VCaP (cell line): ENCODE data around the gene USP2.

Experiments
- H3K27ac ChIP-seq: fragments of 450-650 bp; 2 replicates; pipeline ENCODE4 v1.5.1; 2017
- TF ChIP-seq, protein P1 (sequence below): fragments of 450-650 bp; conservative IDR thresholded peaks from 2 replicates; pipeline ENCODE4 v1.5.1; 2017; ENCODE audit warnings: mild to moderate bottlenecking, moderate library complexity

USP2 gene

DNA sequence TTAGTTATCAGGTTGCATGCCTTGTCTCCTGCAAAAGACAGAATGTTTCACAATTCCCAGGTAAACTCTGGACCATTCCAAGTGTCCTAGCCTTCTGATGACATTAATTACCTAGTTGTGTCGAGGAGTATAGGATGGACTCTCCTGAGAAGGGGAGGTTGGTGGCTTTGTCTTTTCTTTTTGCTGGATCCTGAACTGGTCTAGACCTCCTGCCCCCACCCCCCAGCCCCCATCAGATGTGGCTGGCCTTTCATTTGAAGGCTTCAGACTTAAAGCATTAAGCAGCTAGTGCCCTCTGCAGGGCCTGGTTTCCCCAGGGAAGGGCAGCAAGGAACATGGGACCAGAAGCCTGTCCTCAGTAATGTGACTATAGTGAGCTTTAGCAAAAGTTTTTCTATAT is 74.3 kb downstream of the USP2 start:
- TF ChIP-seq, protein P1, sequence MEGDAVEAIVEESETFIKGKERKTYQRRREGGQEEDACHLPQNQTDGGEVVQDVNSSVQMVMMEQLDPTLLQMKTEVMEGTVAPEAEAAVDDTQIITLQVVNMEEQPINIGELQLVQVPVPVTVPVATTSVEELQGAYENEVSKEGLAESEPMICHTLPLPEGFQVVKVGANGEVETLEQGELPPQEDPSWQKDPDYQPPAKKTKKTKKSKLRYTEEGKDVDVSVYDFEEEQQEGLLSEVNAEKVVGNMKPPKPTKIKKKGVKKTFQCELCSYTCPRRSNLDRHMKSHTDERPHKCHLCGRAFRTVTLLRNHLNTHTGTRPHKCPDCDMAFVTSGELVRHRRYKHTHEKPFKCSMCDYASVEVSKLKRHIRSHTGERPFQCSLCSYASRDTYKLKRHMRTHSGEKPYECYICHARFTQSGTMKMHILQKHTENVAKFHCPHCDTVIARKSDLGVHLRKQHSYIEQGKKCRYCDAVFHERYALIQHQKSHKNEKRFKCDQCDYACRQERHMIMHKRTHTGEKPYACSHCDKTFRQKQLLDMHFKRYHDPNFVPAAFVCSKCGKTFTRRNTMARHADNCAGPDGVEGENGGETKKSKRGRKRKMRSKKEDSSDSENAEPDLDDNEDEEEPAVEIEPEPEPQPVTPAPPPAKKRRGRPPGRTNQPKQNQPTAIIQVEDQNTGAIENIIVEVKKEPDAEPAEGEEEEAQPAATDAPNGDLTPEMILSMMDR: peak; percentile 32
- H3K27ac ChIP-seq: no peak overlapping the region

DNA sequence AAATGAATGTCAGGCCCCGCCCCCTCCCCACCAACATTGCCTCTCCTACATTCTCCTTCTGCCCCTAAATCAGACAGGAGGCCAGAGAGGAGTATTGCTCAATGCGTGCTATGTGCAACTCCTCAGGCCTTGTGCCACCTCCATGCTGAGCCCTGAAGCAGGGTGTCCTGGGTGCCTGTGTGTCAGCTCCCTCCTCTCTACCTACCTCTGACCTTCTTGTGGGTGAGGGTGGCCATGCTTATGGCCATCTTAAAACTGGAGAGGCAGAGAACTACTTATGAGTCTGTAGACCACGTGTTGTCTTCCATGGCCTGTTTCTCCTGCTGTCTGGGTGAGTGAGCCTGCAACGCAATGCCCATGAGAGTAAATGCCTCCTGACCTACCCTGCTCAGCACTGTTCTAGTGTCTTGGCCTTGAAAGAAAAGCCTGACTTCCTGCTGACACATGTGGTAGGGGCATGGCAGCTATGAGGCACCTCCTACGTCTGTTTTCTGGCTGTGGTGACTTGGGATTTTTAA is 75.1 kb downstream of the USP2 start:
- H3K27ac ChIP-seq: no peak overlapping the region
- TF ChIP-seq, protein P1: no peak

DNA sequence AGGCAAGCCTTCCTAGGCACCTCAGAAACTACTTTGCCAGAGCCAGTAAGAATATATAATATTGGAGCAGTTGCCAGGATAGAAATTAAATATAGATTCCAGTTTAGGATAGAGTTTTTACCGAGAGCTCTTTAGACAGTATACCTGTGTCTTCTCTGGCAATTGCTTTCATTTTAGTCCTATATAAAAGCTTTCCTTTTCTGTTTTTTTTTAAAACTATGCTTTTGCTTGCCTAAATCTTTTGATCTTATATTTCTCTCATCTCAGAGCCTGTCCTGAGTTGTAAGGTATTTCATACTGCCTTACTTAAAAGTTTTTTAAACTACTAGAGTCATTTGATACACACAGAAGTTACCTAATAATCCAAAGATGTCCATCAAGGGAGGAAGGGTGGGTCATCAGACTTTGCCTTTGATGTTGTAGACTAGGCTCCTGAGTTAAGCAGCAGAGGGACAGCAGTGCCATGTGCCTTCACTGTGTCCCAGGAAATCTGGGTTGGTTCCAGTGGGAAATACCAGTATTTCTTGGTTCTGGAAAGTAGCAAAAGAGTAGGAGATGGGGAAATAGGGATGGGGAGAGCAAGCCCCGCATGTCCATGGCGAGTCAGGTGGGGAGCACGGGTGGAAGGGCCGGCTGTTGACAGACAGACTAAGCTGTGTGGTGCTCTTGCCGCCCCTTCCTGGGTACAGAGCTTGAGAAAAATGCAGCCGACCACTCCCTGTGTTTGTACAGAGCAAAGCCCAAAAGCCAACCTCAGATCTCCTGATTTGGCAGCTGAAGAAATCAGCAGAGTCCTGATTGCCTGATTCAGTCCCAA is 75.7 kb downstream of the USP2 start:
- TF ChIP-seq, protein P1: no peak
- H3K27ac ChIP-seq: no peak overlapping the region
